Endothelial cell of umbilical vein (primary cell): ENCODE measurements around the gene GALNT10. TPM values are rescaled to one million over a fixed set of nuclear protein-coding genes. Genes with fewer than 3 reads are reported as not detected.

Experiments
- BruUV-seq: library from RNA; stranded (reverse); fragments of 400-500 nt; replicated peaks from 2 replicates; lab custom pipeline; 2021; lab: Mats Ljungman, UMichigan
- CTCF ChIA-PET: fragments of 300-600, 350-600 bp; sonication (Branson Sonifier 250); formaldehyde crosslinking; loops from one replicate; lab custom pipeline; 2021; ENCODE audit warnings: antibody characterized with exemption, inconsistent platforms; lab: Charles Lee
- POLR2A ChIA-PET: fragments of 300-600, 350-600 bp; sonication (Branson Sonifier 250); formaldehyde crosslinking; loops from one replicate; lab custom pipeline; 2021; ENCODE audit warnings: antibody characterized with exemption, inconsistent platforms; lab: Charles Lee
- DNase-seq: peaks from one replicate; pipeline ENCODE4 v3.0.0-alpha.2; 2011; ENCODE audit warnings: low read depth, low spot score
- FAIRE-seq: peaks from 2 replicates; lab custom pipeline; 2011; peaks lifted over from hg19 to GRCh38; lab: Jason Lieb, UNC
- H2AFZ ChIP-seq: 2 replicates; pipeline ENCODE4 v1.6.0; 2012; ENCODE audit warnings: low read depth, low read length, control low read depth, inconsistent platforms
- H3K27ac ChIP-seq: 2 replicates; pipeline ENCODE4 v1.5.1; 2011; ENCODE audit warnings: low read depth, mild to moderate bottlenecking, control low read depth, low read length, moderate library complexity; ENCODE audit not compliant: insufficient read depth
- H3K27me3 ChIP-seq, 2 experiments: 2 replicates each; pipeline versions ENCODE4 v1.6.0 to v1.6.1; 2011; ENCODE audit warnings: low read length in 2 of 2, mixed read lengths in 1 of 2; ENCODE audit not compliant: control insufficient read depth in 2 of 2, insufficient read depth in 2 of 2
- H3K36me3 ChIP-seq, 2 experiments: 2 replicates in 1 of 2; 3 replicates in 1 of 2; pipeline ENCODE4 v1.5.1; 2011; ENCODE audit warnings: low read length in 2 of 2, mild to moderate bottlenecking in 1 of 2, moderate library complexity in 1 of 2; ENCODE audit not compliant: control insufficient read depth in 2 of 2, insufficient read depth in 2 of 2; ENCODE audit errors: extremely low read depth in 1 of 2
- H3K4me1 ChIP-seq: 3 replicates; pipeline ENCODE4 v1.5.1; 2011; ENCODE audit warnings: mild to moderate bottlenecking, low read length; ENCODE audit not compliant: control insufficient read depth, insufficient read depth; ENCODE audit errors: extremely low read depth
- H3K4me2 ChIP-seq: 2 replicates; pipeline ENCODE4 v1.6.1; 2011; ENCODE audit warnings: low read length, control low read depth, mixed read lengths; ENCODE audit not compliant: insufficient read depth
- H3K4me3 ChIP-seq, 3 experiments: fragments of 200-600 bp in 1 of 3; sonication (generic), shearing (Covaris generic) in 1 of 3; replicated peaks in 1 of 3; 2 replicates each; pipeline ENCODE4 v1.5.1; 2011 to 2016; ENCODE audit warnings: control low read depth in 3 of 3, low read length in 3 of 3, mild to moderate bottlenecking in 2 of 3, inconsistent platforms in 1 of 3, low read depth in 1 of 3, moderate library complexity in 1 of 3; ENCODE audit not compliant: insufficient read depth in 1 of 3
- H3K79me2 ChIP-seq: 2 replicates; pipeline ENCODE4 v1.6.0; 2012; ENCODE audit warnings: low read length, inconsistent platforms; ENCODE audit not compliant: control insufficient read depth, insufficient read depth
- H3K9ac ChIP-seq: replicated peaks from 2 replicates; pipeline ENCODE3; 2011; ENCODE audit warnings: low read length, control low read depth; ENCODE audit not compliant: insufficient read depth; ENCODE audit errors: extremely low read depth
- H3K9me1 ChIP-seq: replicated peaks from 3 replicates; pipeline ENCODE4 v1.6.0; 2011; ENCODE audit warnings: mild to moderate bottlenecking, low read length; ENCODE audit not compliant: control insufficient read depth, insufficient read depth; ENCODE audit errors: extremely low read depth
- H3K9me3 ChIP-seq: replicated peaks from 2 replicates; pipeline ENCODE4 v1.5.1; 2012; ENCODE audit warnings: low read length, inconsistent platforms; ENCODE audit not compliant: control insufficient read depth, insufficient read depth
- H4K20me1 ChIP-seq: replicated peaks from 2 replicates; pipeline ENCODE3; 2011; ENCODE audit warnings: mild to moderate bottlenecking, low read length; ENCODE audit not compliant: control insufficient read depth, insufficient read depth; ENCODE audit errors: extremely low read depth
- EZH2 ChIP-seq: IDR thresholded peaks from 2 replicates; pipeline ENCODE4 v1.6.1; 2012; ENCODE audit warnings: borderline replicate concordance, low read depth, mild to moderate bottlenecking, moderate library complexity, low read length, inconsistent platforms; ENCODE audit not compliant: severe bottlenecking
- FOS ChIP-seq: IDR thresholded peaks from 2 replicates; pipeline ENCODE4 v1.6.1; 2011; ENCODE audit warnings: mild to moderate bottlenecking, low read length, moderate library complexity, borderline replicate concordance; ENCODE audit not compliant: insufficient read depth
- GATA2 ChIP-seq: IDR thresholded peaks from 2 replicates; pipeline ENCODE4 v1.7.0; 2011; ENCODE audit warnings: low read depth, mild to moderate bottlenecking, moderate library complexity, mixed read lengths, low read length; ENCODE audit not compliant: insufficient read length, insufficient read depth
- JUN ChIP-seq: IDR thresholded peaks from 2 replicates; pipeline ENCODE4 v1.6.1; 2011; ENCODE audit warnings: borderline replicate concordance, low read depth; ENCODE audit not compliant: insufficient read length, insufficient read depth
- MYC ChIP-seq: IDR thresholded peaks from one replicate; pipeline ENCODE4 v1.6.1; 2011; ENCODE audit warnings: mild to moderate bottlenecking, low read depth, low read length
- POLR2A ChIP-seq: IDR thresholded peaks from 2 replicates; pipeline ENCODE4 v1.6.1; 2012; ENCODE audit warnings: low read depth, mild to moderate bottlenecking, control low read depth, low read length
- POLR2AphosphoS5 ChIP-seq: IDR thresholded peaks from 2 replicates; pipeline ENCODE4 v1.6.1; 2012; ENCODE audit warnings: low read depth, mild to moderate bottlenecking, control low read depth, low read length, moderate library complexity; ENCODE audit not compliant: insufficient read depth
- dilution Hi-C: fragments of 300-500 bp; cut with MboI; formaldehyde crosslinking; loops from one replicate; pipeline ENCODE4 v1.15.0; 2019; ENCODE audit warnings: low sequenced_read_pairs; ENCODE audit not compliant: extremely low pct_ligation_motif_present
- intact Hi-C: fragments of 100-400 bp; cut with micrococcal nuclease; formaldehyde crosslinking; loops from one replicate; pipeline ENCODE4 v1.10.0; 2022
- polyA plus RNA-seq, 4 experiments: library from polyadenylated mRNA; depleted of rRNA in 3 of 4; stranded (reverse) in 3 of 4; unstranded in 1 of 4; fragments of >200 nt; gene quantifications; 2 replicates each; pipeline versions ENCODE4 v1.2.1 to v1.2.3, GENCODE V29; 2011 to 2012; ENCODE audit warnings: missing spikeins in 1 of 4
- total RNA-seq: library from RNA; stranded (reverse); gene quantifications from 2 replicates; pipeline ENCODE4 v1.2.3, GENCODE V29; 2021
- TF ChIP-seq, protein P1 (sequence below), 2 donors: IDR thresholded peaks; 1 replicate in 1 of 2; 2 replicates in 1 of 2; pipeline ENCODE4 v1.5.1; 2011; ENCODE audit warnings: low read length in 2 of 2, mild to moderate bottlenecking in 2 of 2, moderate library complexity in 2 of 2, control low read depth in 1 of 2, inconsistent platforms in 1 of 2, low read depth in 1 of 2; ENCODE audit not compliant: insufficient read depth in 1 of 2; ENCODE audit errors: extremely low read depth in 1 of 2
- TF ChIP-seq, protein P2 (sequence below): IDR thresholded peaks from 2 replicates; pipeline ENCODE4 v1.6.1; 2011; ENCODE audit not compliant: insufficient read depth, insufficient read length

GALNT10 gene
- total and polyA plus RNA-seq, 2 donors (not counting 3 experiments of a cell fraction or from before 2014, with no cell fraction given): 70.2 to 77.6 TPM

DNA sequence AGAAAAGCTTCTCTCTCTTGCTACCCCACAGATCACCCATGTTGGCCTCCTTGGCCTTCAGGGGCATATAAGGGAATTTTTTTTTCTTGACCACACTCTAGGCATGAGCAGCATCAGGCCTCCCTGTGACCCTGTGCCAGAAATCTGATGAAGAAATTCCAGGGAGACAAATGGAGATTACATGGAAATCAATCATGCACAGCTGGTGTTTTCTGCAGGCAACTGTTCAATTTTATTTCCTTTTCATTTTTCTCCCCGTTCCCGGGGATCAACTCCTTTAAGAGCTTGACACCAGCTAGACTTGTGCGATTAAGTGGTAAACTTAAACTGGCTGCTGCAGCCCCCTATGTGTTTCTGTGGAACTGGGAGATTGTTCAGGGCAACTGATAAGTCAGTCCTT lies 59.3 kb downstream of the GALNT10 start:
- POLR2A ChIA-PET: no interaction called here
- peaks cover 6% of the 10 kb centered on the region for H3K79me2 ChIP-seq

More for the DNA sequence above, 59.3 kb downstream of the GALNT10 start:
- Histone ChIP-seq H4K20me1 (no peaks in the 10 kb centered on the region), H2AFZ (no peak overlapping the region), H3K9ac (no peak overlapping the region), H3K4me2 (no peak overlapping the region), H3K4me3 (no peak overlapping the region), H3K27ac (no peak overlapping the region), H3K9me1 (no peaks in the 10 kb centered on the region), H3K36me3 (no peaks in the 10 kb centered on the region), H3K9me3 (no peaks in the 10 kb centered on the region), H3K27me3 (no peaks in the 10 kb centered on the region), H3K4me1 (no peaks in the 10 kb centered on the region)
- DNase-seq: no peak
- TF ChIP-seq FOS: no peak
- no peak for TF ChIP-seq MYC
- TF ChIP-seq GATA2: no peak
- no peak for TF ChIP-seq POLR2A
- no peak for TF ChIP-seq EZH2
- TF ChIP-seq JUN: no peak
- TF ChIP-seq, protein P1, sequence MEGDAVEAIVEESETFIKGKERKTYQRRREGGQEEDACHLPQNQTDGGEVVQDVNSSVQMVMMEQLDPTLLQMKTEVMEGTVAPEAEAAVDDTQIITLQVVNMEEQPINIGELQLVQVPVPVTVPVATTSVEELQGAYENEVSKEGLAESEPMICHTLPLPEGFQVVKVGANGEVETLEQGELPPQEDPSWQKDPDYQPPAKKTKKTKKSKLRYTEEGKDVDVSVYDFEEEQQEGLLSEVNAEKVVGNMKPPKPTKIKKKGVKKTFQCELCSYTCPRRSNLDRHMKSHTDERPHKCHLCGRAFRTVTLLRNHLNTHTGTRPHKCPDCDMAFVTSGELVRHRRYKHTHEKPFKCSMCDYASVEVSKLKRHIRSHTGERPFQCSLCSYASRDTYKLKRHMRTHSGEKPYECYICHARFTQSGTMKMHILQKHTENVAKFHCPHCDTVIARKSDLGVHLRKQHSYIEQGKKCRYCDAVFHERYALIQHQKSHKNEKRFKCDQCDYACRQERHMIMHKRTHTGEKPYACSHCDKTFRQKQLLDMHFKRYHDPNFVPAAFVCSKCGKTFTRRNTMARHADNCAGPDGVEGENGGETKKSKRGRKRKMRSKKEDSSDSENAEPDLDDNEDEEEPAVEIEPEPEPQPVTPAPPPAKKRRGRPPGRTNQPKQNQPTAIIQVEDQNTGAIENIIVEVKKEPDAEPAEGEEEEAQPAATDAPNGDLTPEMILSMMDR (IDR thresholded peaks at IDR 0.05; ENCODE audit: extremely low read depth in 1 of 2, insufficient read depth in 1 of 2, low read depth in 1 of 2, low read length in 2 of 2): no peak
- TF ChIP-seq, protein P2, sequence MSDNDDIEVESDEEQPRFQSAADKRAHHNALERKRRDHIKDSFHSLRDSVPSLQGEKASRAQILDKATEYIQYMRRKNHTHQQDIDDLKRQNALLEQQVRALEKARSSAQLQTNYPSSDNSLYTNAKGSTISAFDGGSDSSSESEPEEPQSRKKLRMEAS: no peak
- no peak for TF ChIP-seq POLR2AphosphoS5
- no peak for FAIRE-seq
- dilution Hi-C loops: no loop called here
- no TSS peak for BruUV-seq
- intact Hi-C loops: no loop called here
- CTCF ChIA-PET: interaction anchor here (1.1 to 1.2 kb wide), 2 partner anchors 7 to 13 kb away, joined by 3 read pairs; no protein-coding TSS in a partner anchor
